Sigmoid colon (tissue), 4 donors: ENCODE data around the gene SYNGR3.

Experiments used
- CTCF ChIP-seq, 4 experiments: fragments of 450-650 bp in 3 of 4; fragments of 200-600 bp in 1 of 4; IDR thresholded peaks; one replicate each; pipeline ENCODE4 v1.5.1; 2016 to 2019; ENCODE audit warnings: antibody characterized with exemption in 4 of 4, mild to moderate bottlenecking in 3 of 4, moderate library complexity in 2 of 4
- EP300 ChIP-seq, 4 donors: sonication (generic); formaldehyde crosslinking; IDR thresholded peaks; one replicate each; pipeline ENCODE4 v1.6.1; 2017; ENCODE audit warnings: antibody characterized with exemption in 4 of 4
- POLR2A ChIP-seq, 2 donors: fragments of 450-650 bp; IDR thresholded peaks; one replicate each; pipeline ENCODE4 v1.6.1; 2016; ENCODE audit warnings: antibody characterized with exemption in 2 of 2, mild to moderate bottlenecking in 2 of 2, moderate library complexity in 2 of 2
- POLR2AphosphoS5 ChIP-seq, 4 donors: sonication (generic); formaldehyde crosslinking; IDR thresholded peaks; one replicate each; pipeline ENCODE4 v1.6.1; 2017; ENCODE audit warnings: antibody characterized with exemption in 4 of 4

GRCh38 chr16:2022723-2023091 is 32.9 kb downstream of the SYNGR3 start:
- no peak for TF ChIP-seq CTCF (IDR thresholded peaks at IDR 0.05)
- no peak for TF ChIP-seq POLR2A (IDR thresholded peaks at IDR 0.05)
- TF ChIP-seq POLR2AphosphoS5 (IDR thresholded peaks at IDR 0.05), result no peak
- no peak for TF ChIP-seq EP300 (IDR thresholded peaks at IDR 0.05)
